GM23248 (cell line): ENCODE results near the gene NT5M.

Experiments
- EZH2 ChIP-seq: fragments of 200-600 bp; sonication (generic); IDR thresholded peaks from 2 replicates; pipeline ENCODE4 v1.6.1; 2018; ENCODE audit warnings: antibody characterized with exemption, mild to moderate bottlenecking; ENCODE audit not compliant: insufficient read depth, poor library complexity, severe bottlenecking
- EZH2phosphoT487 ChIP-seq: fragments of 200-600 bp; sonication (generic); IDR thresholded peaks from 2 replicates; pipeline ENCODE4 v1.6.1; 2018; ENCODE audit warnings: antibody characterized with exemption, moderate library complexity, mild to moderate bottlenecking, low read depth; ENCODE audit not compliant: insufficient read depth

GRCh38 chr17:17350491-17351355 is 47.5 kb downstream of the NT5M start:
- TF ChIP-seq EZH2 (no peak), EZH2phosphoT487 (no peak)
